Stimulated activated CD4-positive, alpha-beta T cell treated with anti-CD3 and anti-CD28 coated beads, Interleukin-1b, Interleukin-23, amount 100 ng/mL, for 4 hours (primary cell): ENCODE results near the gene UBA7.
"Not testable (repeated sequence)": the region's sequence is repeated elsewhere in the genome, so short reads cannot be mapped to it uniquely, and the experiment has no call there.

Source experiments
- DNase-seq, 2 donors: peaks; one replicate each; pipeline ENCODE4 v3.0.0-alpha.2; 2020; ENCODE audit warnings: low read depth in 2 of 2

UBA7 gene, protein sequence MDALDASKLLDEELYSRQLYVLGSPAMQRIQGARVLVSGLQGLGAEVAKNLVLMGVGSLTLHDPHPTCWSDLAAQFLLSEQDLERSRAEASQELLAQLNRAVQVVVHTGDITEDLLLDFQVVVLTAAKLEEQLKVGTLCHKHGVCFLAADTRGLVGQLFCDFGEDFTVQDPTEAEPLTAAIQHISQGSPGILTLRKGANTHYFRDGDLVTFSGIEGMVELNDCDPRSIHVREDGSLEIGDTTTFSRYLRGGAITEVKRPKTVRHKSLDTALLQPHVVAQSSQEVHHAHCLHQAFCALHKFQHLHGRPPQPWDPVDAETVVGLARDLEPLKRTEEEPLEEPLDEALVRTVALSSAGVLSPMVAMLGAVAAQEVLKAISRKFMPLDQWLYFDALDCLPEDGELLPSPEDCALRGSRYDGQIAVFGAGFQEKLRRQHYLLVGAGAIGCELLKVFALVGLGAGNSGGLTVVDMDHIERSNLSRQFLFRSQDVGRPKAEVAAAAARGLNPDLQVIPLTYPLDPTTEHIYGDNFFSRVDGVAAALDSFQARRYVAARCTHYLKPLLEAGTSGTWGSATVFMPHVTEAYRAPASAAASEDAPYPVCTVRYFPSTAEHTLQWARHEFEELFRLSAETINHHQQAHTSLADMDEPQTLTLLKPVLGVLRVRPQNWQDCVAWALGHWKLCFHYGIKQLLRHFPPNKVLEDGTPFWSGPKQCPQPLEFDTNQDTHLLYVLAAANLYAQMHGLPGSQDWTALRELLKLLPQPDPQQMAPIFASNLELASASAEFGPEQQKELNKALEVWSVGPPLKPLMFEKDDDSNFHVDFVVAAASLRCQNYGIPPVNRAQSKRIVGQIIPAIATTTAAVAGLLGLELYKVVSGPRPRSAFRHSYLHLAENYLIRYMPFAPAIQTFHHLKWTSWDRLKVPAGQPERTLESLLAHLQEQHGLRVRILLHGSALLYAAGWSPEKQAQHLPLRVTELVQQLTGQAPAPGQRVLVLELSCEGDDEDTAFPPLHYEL

DNA sequence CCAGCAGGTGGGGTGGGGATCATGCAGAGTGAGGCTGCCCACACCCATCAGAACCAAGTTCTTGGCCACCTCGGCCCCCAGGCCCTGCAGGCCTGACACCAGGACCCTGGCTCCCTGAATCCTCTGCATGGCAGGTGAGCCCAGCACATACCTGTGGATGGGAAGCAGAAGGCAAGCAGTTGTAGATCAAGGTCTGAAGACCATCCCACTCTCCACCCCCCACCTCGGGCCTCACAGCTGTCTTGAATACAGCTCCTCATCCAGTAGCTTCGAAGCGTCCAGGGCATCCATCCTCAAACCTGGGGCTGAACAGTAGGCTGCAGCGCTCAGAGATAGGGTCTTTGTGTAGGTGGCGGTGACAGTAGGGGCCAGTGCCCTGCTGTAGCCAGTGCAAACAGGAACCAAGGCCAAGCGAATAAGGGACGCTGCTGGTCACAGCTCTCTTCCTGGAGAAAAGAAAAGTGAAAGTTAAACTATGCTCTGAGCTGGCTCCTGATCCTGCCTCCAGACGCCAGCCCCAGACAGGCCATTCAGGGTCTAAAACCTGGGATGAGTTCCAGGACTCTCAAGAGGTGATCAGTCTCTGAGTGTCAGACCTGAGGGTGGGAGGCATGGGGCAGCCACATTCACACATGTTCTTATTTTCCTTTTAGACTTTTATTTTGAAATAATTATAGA, at the start of gene UBA7:
Gene UBA7, minus strand, starts transcription at position 457 of the 678 bp plus-strand sequence. Its CDS starts 166 bp downstream, at position 291.
- no peak for DNase-seq

DNA sequence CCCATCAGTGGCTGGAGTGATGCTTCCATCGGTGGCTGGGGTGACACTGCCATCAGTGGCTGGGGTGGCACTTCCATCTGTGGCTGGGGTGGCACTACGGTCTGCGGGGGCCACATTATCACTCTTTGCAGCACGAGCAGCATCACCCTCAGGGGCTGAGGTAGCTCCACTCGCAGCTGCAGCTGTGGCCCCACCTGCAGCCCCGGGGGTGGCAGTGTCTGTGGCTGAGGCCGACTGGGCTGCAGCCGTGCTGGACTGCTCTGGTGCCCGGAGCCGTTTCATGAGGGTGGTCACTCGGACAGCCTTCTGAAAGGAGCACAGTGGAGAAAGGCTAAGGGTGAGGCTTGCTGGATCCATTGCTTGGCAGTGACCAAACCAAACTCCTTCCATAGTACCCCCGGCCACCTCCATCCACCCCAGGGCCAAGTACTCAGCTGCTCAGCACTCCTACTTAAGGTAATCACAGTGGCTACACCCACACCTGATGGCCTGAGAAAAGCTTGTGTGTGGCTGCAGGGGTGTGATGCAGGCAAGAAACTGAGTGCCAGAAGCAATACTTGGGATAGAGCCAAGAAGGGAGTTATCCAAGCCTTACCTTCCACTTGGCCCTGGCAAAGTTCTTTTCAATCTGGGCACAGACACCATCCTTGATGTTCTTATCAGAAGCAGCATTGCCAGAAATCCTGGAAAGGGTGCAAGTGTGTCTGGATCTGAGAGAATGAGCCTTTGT, 46.0 kb upstream of the UBA7 start:
- no peak for DNase-seq

DNA sequence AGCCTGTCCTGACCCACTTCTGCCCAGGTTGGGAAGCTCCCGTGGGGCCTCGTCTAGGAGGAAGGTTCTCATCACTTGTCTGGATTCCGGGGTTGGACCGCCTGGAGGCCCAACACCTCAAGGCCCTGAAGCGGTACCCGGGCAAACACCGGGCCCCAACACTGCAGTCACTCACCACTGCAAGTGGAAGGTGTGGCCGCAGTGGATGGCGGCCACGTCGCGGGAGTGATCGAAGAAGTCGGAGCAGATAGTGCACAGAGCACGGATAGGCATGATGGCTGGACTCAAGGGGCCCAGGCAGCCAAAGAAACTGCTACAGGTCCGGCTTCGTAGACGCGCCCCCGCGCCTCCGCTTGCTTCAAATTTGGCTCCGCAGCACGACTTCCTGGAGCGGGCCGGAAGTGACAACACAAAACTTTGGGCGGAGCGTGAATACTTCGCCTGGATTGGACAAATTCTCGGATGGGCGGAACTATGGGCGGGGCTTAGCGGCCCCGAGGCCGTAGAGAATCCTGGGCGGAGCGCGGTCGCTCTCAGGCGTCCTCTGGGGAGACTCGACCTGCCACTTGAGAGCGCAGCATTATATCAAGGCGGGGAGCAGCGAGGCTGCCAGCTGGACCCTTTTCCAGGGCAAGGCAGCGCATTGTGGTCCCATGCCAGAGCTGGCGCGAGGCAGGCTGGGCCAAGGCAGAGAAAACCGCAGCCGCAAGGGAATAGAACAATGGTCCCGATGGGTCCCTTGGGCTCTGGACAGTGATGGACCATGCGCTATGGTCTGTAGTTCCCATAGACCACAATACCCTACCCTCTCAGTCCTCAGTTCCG, 42.6 kb upstream of the UBA7 start, which contains the start of gene TRAIP:
Gene TRAIP, minus strand, starts transcription at position 384 of the 825 bp plus-strand sequence. Its CDS starts 111 bp downstream, at position 273.
- DNase-seq = peak; percentile 88 to 93

DNA sequence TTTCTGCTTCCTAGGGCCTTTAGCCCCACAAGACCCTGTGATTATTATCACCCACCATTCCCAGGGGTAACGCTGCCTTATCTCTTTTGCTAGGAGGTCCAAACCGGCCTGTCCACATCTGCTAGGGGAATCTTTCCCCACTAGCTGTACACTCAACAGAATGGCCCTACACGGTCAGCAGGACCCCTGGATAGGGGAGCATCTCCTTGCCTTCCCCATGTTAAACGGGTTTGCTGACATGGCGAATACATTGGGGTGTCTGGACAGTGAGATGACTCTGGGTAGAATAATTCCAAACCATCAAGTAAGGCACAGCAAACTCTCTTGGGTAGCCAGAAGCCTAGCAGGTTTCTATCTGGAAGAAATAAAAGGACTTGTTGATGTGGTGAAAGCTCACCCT, 41.9 kb upstream of the UBA7 start:
- no peak for DNase-seq

DNA sequence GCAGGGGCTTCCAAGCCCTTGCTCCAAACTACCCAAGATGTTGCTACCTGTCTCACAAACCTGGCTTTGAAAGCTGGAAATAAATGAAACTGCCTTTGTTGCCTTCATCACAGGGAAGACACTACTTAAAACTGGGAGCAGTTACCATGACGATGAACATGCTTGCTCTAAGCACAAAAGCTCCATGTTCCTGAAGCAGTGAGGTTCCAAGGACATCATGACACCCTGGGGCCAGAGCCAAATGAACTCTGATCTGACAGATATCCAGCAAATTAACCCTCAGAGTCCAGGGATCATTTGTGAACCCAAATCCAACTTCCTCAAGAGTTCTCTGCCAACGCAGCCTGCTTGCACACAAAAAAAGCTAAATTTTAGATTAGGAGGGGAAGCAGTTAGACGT, 31.9 kb upstream of the UBA7 start:
- no peak for DNase-seq

DNA sequence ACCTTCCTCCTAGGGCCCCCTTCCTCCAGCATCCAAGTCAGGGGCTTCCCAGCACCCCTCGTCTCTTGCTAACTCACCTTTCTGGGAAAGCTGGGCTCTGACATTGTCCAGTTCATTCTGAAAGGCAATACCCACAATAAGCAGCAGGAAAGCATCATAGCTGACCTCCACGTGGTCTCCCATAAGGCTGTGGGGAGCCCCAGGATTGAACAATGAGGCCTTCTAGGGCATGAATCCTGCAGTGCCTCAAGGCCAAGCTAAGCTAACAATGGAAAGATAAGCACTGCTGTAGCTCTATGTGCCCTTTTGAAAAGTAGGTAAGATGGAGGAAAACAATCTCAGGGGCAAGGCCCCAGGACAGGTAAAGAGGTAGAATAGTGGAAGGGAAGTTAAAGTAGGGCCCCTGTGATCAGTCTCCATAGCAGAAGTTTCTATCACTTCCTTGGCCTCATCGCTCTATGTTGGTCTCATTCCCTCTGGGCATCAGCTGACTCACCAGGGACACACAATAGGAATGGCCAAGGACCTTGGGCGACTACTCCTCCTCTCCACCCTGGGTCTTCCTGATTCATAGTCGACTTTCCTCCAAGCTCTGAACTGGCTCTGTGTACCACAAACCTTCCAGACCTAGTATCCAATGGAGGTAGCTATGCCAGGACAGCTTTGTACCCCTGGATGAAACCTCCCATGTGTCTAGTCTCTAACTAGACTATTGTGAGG, 30.9 kb upstream of the UBA7 start:
- no peak for DNase-seq

DNA sequence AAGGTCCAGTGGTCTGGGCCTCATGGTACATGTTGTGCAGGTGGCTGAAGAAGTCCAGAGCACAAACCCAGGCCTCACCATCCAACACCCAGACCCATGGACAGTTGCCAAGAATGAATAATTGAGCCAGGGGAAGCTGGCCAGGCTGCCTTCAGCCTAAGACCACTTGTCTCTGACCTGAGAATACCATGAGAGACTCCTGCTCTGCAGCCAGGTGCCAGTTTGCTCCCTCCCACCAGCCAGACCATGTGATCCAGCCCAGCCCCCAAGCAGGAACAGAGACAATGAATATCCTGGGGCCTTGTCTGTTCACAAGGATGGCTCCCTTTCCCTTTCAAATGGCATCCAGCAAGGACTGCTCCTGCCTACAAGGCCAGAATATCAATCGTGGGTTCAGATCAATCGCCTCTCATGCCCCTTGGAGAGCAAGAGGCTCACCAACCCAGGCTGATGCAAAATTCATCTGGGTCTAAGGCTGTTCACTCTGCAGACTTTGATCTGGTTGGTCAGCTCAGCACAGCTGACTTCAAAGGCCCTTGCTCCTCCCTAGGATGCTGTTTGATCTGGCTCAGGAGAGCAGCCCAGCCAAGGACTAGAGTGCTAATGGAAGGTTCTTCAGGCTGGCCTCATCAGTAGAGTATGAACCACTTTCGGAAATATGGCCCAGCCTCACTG, 29.2 kb upstream of the UBA7 start:
- no peak for DNase-seq

DNA sequence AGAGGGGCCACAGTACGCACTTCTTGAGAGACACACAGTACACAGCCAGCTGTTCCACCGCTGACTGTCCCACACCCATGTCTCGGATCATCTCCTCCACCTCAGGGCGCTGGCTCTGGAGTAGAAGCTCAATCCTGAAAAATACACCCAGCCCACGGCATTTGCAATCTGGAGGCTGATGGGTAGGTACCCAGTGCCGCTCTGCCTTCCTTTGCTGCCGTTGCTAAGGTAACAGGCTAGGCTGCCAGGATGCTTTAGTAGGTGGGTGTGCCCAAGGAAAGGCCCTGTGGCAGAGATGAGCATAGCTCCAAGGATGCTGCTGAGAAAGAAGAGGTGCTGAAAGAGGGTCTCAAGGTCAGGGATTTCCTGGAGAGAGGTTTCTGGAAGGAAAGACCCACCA, 28.1 kb upstream of the UBA7 start:
- no peak for DNase-seq

DNA sequence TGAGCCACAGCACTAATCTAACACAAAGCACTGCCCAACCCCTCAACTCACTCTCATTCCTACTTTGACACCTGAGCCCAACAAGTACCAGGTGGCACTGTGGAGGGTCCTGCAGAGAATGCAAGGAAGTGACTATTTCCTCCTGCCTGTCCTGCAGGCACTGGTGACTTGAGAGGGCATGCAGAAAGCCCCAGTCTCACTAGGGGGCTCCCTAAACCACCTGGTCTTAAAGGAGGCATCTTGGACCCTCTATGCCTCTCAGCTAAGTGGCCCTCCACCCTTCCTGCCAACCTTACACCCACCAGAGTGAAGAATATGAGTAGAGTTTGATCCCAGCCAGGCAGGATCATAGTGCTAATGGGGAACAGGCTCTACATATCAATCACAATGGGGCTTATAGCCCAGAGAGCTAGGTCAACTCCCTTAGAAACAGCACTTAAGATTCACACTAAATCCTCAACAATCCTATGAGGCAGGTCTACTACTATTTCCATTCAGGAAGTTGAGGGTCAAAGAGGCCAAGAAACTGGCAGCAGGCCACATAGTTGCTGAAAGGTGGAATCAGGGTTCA, 27.5 kb upstream of the UBA7 start:
- DNase-seq = no peak

DNA sequence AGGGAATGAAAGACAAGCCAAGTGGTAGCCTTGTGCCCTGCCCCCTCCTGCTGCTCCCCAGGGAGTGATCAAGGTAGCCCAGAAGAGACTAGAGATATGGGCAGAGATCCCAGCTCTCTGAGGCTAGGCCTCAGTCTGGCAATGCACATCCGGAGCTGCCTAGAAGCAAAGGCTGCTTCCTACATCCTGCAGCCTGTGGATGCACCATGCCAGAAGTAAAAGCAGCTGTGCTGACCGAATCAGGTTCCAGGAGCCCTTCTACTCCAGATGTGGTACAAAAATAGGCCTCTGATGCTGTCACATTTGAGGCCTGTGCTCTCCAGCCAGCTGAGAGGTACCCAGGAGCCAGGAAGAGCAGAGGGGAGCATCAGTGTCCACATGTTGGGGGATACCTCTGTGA, 26.6 kb upstream of the UBA7 start:
- no peak for DNase-seq

DNA sequence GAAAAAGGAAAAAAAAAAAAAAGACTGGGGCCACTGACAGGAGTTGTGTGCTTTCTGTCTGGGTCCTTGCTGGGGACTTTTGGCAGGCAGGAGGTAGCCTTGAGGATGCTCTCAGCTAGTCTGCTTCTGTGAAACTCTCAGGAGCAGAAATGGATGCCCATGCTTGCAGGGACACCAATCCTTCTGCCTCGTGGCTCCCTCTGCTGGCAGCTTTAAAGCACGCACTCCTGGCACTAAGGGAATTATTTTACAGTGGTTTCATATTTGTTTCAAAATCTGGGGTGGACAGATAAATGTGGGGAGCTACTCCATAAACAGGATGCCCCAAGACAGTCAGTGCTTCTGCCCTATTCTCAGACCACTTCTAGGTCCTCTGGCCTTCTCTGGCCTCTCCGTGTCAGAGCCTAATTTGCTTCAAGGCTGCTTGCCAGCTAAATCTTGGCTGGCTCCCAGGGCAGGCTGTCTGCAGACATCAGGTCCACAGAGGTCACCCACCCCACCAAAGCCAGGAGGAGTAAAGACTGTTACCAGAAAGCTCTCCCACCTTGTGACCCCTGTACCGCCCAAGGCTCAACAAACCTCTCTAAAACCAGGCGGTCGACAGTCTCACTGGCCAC, 25.5 kb upstream of the UBA7 start:
- peak; percentile 70 to 71 for DNase-seq

DNA sequence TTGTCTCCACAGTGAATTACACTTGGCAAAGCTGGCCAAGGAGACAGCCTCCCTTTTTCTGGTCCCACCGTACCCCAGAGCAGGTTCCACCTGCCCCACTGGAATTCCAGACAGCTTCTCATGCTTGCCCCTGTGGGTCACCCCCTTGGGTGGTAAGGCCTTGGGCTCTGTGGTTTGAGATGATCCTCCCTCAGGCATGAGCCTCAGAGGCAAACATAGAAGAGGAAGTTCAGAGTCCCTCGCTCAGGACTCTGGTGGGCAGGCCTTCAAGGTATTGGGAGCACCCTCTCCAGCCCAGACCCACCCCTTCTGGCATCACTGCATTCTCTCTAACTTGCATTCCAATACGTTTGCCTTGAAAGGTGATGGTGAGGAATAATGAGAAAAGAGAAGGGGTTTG, 17.6 kb upstream of the UBA7 start:
- no peak for DNase-seq

DNA sequence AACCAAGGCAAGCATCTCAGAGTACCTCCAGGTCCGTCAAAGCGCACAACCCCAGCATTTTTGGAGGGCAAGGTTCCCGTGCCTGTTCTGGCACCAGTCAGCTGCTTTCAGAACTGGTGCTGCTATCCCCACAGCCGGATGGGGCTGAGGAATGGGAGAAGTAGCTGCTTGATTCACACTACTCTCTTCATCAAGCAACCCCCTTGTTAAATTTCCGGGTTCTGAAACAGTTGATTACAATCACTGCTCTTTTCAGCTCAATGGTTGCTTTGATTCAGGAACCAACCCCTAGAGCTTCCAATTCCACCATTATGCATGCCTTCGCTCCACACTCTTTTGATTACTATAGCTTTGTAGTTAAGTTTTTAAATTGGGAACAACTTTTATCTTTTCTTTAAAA, 12.3 kb upstream of the UBA7 start:
- no peak for DNase-seq

DNA sequence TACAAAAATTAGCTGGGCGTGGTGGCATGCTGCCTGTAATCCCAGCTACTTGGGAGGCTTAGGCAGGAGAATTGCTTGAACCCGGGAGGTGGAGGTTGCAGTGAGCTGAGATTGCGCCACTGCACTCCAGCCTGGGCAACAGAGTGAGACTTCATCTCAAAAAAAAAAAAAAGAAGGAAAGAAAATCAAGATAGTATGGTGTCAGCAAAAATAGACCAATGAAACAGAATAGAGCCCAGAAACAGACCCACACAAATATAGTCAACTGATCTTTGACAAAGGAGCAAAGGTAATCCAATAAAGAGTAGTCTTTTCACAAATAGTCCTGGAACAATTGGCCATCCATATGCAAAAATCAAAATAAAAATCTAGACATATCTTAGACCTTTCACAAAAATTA, 9.4 kb upstream of the UBA7 start:
- not testable (repeated sequence) for DNase-seq

DNA sequence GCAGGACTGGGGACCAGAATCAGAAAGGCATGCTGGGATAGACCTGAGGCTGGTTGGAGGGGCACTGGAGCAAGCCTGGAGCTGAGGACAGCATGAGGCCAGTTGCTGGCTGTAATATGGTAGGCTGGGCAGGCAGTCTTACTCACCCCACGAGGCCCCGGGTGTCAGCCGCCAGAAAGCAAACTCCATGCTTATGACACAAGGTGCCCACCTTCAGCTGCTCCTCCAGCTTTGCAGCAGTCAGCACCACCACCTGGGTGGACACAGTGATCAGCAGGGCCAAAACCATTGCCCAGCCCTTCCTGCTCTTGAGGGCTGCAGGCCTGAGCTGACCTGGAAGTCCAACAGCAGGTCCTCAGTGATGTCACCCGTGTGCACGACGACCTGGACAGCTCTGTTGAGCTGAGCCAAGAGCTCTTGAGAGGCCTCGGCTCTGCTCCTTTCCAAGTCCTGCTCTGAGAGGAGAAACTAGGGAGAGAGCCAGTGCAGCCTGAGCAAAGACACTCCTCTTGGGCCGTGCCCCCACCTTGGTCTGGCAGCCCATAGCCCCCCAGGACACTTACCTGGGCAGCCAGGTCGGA, 747 bp downstream of the UBA7 start:
- no peak for DNase-seq

DNA sequence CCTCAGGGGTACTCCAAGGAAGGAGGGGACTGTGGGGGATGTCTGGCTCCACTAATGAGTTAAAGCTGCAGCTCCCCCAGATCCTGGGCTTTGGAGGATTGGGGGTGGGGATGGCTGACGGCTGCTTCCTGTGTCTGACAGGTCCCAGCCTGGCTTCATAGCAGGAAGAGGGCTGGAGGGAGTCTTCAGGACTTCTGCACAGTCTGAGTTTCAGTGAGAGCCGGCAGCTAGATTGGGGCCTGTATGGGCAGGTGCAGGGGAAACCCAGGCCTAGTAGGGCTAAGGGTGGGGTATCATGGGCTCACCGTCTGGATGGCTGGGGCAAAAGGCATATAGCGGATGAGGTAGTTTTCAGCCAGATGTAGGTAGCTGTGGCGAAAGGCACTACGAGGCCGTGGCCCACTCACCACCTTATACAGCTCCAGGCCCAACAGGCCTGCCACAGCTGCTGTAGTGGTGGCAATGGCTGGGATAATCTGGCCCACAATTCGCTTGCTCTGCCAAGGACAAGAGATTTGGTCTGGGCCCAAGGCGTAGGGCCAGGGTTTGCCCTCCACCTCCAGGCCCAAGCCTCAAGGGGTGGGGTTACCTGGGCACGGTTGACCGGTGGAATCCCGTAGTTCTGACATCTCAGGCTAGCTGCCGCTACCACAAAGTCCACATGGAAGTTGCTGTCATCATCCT, 6.2 kb downstream of the UBA7 start:
- no peak for DNase-seq

DNA sequence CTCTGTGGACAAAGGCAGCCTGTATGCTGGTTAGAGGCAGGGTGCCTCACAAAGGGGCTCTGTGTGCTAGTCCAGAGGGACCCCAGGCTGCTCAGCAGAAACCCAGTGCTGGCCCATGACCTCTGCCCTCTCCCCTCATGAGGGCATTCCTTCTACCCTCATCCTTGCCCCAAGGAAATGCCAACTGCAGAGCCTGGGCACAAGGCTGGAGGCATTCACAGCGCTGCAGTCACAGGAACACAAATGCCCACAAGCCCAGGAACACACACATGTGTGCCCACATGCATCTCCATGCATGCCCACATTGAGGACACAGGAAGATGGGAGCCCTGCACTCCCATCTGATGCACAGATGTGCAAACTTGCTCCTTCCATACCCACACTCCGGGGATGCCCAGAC, 6.9 kb downstream of the UBA7 start:
- no peak for DNase-seq
